ENCODE data around the gene RPL15. TPM values are rescaled to one million over a fixed set of nuclear protein-coding genes. Genes with fewer than 3 reads are reported as not detected.

RPL15 gene
- total RNA-seq, 1 donor from 2014 or later = 1,629 TPM

DNA sequence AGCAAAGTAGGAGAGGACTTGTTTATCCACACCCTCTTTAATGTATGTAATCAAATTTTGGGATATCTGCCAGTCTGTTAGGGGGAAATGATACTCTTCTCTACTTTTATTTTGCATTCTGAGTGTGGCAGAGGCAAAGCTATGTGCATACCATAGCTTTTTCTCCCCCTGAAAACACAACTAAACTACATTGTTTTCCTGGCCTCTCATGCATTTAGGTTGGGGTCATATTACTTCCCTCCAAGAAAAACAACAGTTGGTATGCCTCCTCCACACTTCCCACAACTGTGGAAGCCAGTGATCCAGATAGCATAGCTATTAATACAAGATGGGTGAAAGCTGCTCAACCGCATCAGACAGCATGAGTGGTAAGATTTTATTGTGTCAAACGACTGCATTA is 6.9 kb downstream of the RPL15 start:
- Histone ChIP-seq H2AFZ (ENCODE audit: low read depth, low read length) (no peak overlapping the region), H4K20me1 (ENCODE audit: insufficient read depth, low read length) (peaks cover 30% of the 10 kb centered on the region), H3K36me3 (ENCODE audit: insufficient read depth, low read length) (peaks cover 17% of the 10 kb centered on the region), H3K4me1 (ENCODE audit: insufficient read depth, low read length) (peaks cover 7% of the 10 kb centered on the region), H3K4me2 (ENCODE audit: low read length) (peak overlapping the region; percentile 21), H3K27ac (ENCODE audit: low read depth, low read length) (no peak overlapping the region), H3K27me3 (ENCODE audit: insufficient read depth, low read length) (no peaks in the 10 kb centered on the region), H3K9me3 (ENCODE audit: insufficient read depth, low read depth, low read length) (no peaks in the 10 kb centered on the region), H3K9ac (ENCODE audit: low read length) (no peak overlapping the region), H3K79me2 (ENCODE audit: insufficient read depth, low read length) (peaks cover 10% of the 10 kb centered on the region), H3K4me3 (ENCODE audit: insufficient read depth, low read depth, low read length) (no peak overlapping the region)
- FAIRE-seq (no peak), DNase-seq (ENCODE audit: low read depth) (peak; percentile 79)
- Mint-ChIP-seq H3K4me1 (ENCODE audit: low read depth, unreplicated experiment) (peaks cover 26% of the 10 kb centered on the region), H3K27me3 (ENCODE audit: low read depth, unreplicated experiment) (no peaks in the 10 kb centered on the region), H3K9me3 (ENCODE audit: unreplicated experiment) (no peaks in the 10 kb centered on the region), H3K27ac (ENCODE audit: unreplicated experiment) (no peak overlapping the region), H3K36me3 (ENCODE audit: low read depth, unreplicated experiment) (peaks cover 18% of the 10 kb centered on the region), H3K4me3 (ENCODE audit: unreplicated experiment) (no peak overlapping the region)
- TF ChIP-seq, protein P1, sequence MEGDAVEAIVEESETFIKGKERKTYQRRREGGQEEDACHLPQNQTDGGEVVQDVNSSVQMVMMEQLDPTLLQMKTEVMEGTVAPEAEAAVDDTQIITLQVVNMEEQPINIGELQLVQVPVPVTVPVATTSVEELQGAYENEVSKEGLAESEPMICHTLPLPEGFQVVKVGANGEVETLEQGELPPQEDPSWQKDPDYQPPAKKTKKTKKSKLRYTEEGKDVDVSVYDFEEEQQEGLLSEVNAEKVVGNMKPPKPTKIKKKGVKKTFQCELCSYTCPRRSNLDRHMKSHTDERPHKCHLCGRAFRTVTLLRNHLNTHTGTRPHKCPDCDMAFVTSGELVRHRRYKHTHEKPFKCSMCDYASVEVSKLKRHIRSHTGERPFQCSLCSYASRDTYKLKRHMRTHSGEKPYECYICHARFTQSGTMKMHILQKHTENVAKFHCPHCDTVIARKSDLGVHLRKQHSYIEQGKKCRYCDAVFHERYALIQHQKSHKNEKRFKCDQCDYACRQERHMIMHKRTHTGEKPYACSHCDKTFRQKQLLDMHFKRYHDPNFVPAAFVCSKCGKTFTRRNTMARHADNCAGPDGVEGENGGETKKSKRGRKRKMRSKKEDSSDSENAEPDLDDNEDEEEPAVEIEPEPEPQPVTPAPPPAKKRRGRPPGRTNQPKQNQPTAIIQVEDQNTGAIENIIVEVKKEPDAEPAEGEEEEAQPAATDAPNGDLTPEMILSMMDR (IDR thresholded peaks at IDR 0.05; ENCODE audit: insufficient read depth, low read depth, low read length) = no peak
- TF ChIP-seq EZH2 (IDR thresholded peaks at IDR 0.05; ENCODE audit: insufficient read depth, low read length) = no peak

- Histone ChIP-seq H4K20me1 (ENCODE audit: insufficient read depth, low read length) (peaks cover 8% of the 10 kb centered on the region), H3K27ac (ENCODE audit: low read depth, low read length) (no peak overlapping the region), H3K4me3 (ENCODE audit: insufficient read depth, low read depth, low read length) (no peak overlapping the region), H3K27me3 (ENCODE audit: insufficient read depth, low read length) (no peaks in the 10 kb centered on the region), H3K9me3 (ENCODE audit: insufficient read depth, low read depth, low read length) (no peaks in the 10 kb centered on the region), H3K4me1 (ENCODE audit: insufficient read depth, low read length) (peaks cover 7% of the 10 kb centered on the region), H3K9ac (ENCODE audit: low read length) (no peak overlapping the region), H2AFZ (ENCODE audit: low read depth, low read length) (no peak overlapping the region), H3K79me2 (ENCODE audit: insufficient read depth, low read length) (no peaks in the 10 kb centered on the region), H3K4me2 (ENCODE audit: low read length) (no peak overlapping the region), H3K36me3 (ENCODE audit: insufficient read depth, low read length) (no peaks in the 10 kb centered on the region)
- TF ChIP-seq, protein P1 (IDR thresholded peaks at IDR 0.05; ENCODE audit: insufficient read depth, low read depth, low read length) = no peak
- TF ChIP-seq EZH2 (IDR thresholded peaks at IDR 0.05; ENCODE audit: insufficient read depth, low read length) = no peak
- H3K27me3 Mint-ChIP-seq (ENCODE audit: low read depth, unreplicated experiment) = no peaks in the 10 kb centered on the region
- FAIRE-seq (no peak), DNase-seq (ENCODE audit: low read depth) (no peak)
- H3K9me3 Mint-ChIP-seq (ENCODE audit: unreplicated experiment) = no peaks in the 10 kb centered on the region
- H3K27ac Mint-ChIP-seq (ENCODE audit: unreplicated experiment) = no peak overlapping the region
- no peaks in the 10 kb centered on the region for H3K36me3 Mint-ChIP-seq (ENCODE audit: low read depth, unreplicated experiment)
- H3K4me1 Mint-ChIP-seq (ENCODE audit: low read depth, unreplicated experiment) = peaks cover 7% of the 10 kb centered on the region
- H3K4me3 Mint-ChIP-seq (ENCODE audit: unreplicated experiment) = no peak overlapping the region
Observed at GRCh38 chr3:23926246-23926645, 9.3 kb downstream of the RPL15 start.

DNA sequence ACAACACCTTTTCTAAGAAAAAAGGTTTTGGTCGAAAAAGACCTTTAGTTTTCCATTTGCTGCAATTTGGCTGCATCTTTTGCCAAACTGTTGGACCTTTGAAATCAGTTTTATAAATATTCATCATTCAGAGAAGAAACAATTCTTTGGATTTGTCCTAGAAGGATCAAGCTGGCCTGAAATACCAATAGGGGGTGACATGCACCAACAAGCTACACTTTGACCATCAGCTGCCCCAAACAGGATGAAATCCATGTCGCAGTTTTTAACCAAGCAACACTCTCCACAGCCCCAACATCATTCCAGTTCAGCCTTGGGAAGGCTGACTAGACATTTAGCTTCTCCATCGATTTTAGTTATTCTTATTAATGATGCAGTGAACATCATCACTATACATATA is 9.8 kb downstream of the RPL15 start:
- Mint-ChIP-seq H3K36me3 (ENCODE audit: low read depth, unreplicated experiment) (no peaks in the 10 kb centered on the region), H3K27ac (ENCODE audit: unreplicated experiment) (no peak overlapping the region), H3K4me3 (ENCODE audit: unreplicated experiment) (no peak overlapping the region), H3K27me3 (ENCODE audit: low read depth, unreplicated experiment) (no peaks in the 10 kb centered on the region), H3K9me3 (ENCODE audit: unreplicated experiment) (no peaks in the 10 kb centered on the region), H3K4me1 (ENCODE audit: low read depth, unreplicated experiment) (peaks cover 6% of the 10 kb centered on the region)
- Histone ChIP-seq H3K9ac (ENCODE audit: low read length) (no peak overlapping the region), H3K27me3 (ENCODE audit: insufficient read depth, low read length) (no peaks in the 10 kb centered on the region), H2AFZ (ENCODE audit: low read depth, low read length) (no peak overlapping the region), H3K9me3 (ENCODE audit: insufficient read depth, low read depth, low read length) (no peaks in the 10 kb centered on the region), H3K4me1 (ENCODE audit: insufficient read depth, low read length) (peaks cover 7% of the 10 kb centered on the region), H3K27ac (ENCODE audit: low read depth, low read length) (no peak overlapping the region), H3K4me3 (ENCODE audit: insufficient read depth, low read depth, low read length) (no peak overlapping the region), H4K20me1 (ENCODE audit: insufficient read depth, low read length) (peaks cover 6% of the 10 kb centered on the region), H3K4me2 (ENCODE audit: low read length) (no peak overlapping the region), H3K36me3 (ENCODE audit: insufficient read depth, low read length) (no peaks in the 10 kb centered on the region), H3K79me2 (ENCODE audit: insufficient read depth, low read length) (no peaks in the 10 kb centered on the region)
- DNase-seq (ENCODE audit: low read depth) (no peak), FAIRE-seq (no peak)
- no peak for TF ChIP-seq EZH2 (IDR thresholded peaks at IDR 0.05; ENCODE audit: insufficient read depth, low read length)
- TF ChIP-seq, protein P1 (IDR thresholded peaks at IDR 0.05; ENCODE audit: insufficient read depth, low read depth, low read length) = no peak

All from astrocyte (in vitro differentiated cells and primary cell).